Cardiac muscle cell (in vitro differentiated cells and primary cell): ENCODE results near the gene ARFGAP1. TPM values are rescaled to one million over a fixed set of nuclear protein-coding genes. Genes with fewer than 3 reads are reported as not detected.

Experiments used
- DNase-seq, 2 donors: peaks; one replicate each; pipeline versions ENCODE4 v3.0.0 to v3.0.0-alpha.2; 2010 to 2017; ENCODE audit warnings: low read depth in 1 of 2, low spot score in 1 of 2
- H3K27ac ChIP-seq: fragments of 200-600 bp; sonication (generic); 2 replicates; pipeline ENCODE4 v1.5.1; 2016
- H3K27me3 ChIP-seq: fragments of 200-600 bp; sonication (generic); 2 replicates; pipeline ENCODE4 v1.6.0; 2016; ENCODE audit warnings: control low read depth
- H3K36me3 ChIP-seq: fragments of 200-600 bp; sonication (generic); 2 replicates; pipeline ENCODE4 v1.5.1; 2016; ENCODE audit warnings: control low read depth
- H3K4me1 ChIP-seq: fragments of 200-600 bp; sonication (generic); 2 replicates; pipeline ENCODE4 v1.8.1; 2017; ENCODE audit warnings: low read depth, mild to moderate bottlenecking, mixed run types
- H3K4me3 ChIP-seq: fragments of 200-600 bp; sonication (generic); 2 replicates; pipeline ENCODE4 v1.5.1; 2016; ENCODE audit warnings: mild to moderate bottlenecking
- H3K9me3 ChIP-seq: fragments of 200-600 bp; sonication (generic); 2 replicates; pipeline ENCODE4 v1.5.1; 2017; ENCODE audit warnings: low read depth, mild to moderate bottlenecking, control low read depth
- CTCF ChIP-seq: IDR thresholded peaks from 2 replicates; pipeline ENCODE4 v1.5.1; 2012; ENCODE audit warnings: low read depth, mild to moderate bottlenecking, low read length
- polyA plus RNA-seq: library from polyadenylated mRNA; unstranded; fragments of >200 nt; fragmentation: Nextera tagmentation; extraction: Ambion mirVana; gene quantifications from 2 replicates; pipeline ENCODE4 v1.2.1, GENCODE V29; 2016
- total RNA-seq: library from RNA; depleted of rRNA; stranded (reverse); fragments of >200 nt; gene quantifications from 2 replicates; pipeline ENCODE4 v1.2.3, GENCODE V29; 2016

The ARFGAP1 gene
- total and polyA plus RNA-seq, 2 experiments from 2014 or later: 85.3 to 96.5 TPM

GRCh38 chr20:63295018-63295417 is 22.4 kb downstream of the ARFGAP1 start:
- H3K36me3 ChIP-seq: no peaks in the 10 kb centered on the region
- no peak for TF ChIP-seq CTCF
- no peaks in the 10 kb centered on the region for H3K9me3 ChIP-seq
- H3K27me3 ChIP-seq: peaks cover 46% of the 10 kb centered on the region
- H3K4me3 ChIP-seq: no peak overlapping the region
- DNase-seq: no peak
- H3K4me1 ChIP-seq: no peaks in the 10 kb centered on the region
- no peak overlapping the region for H3K27ac ChIP-seq

GRCh38 chr20:63295422-63295821 is 22.8 kb downstream of the ARFGAP1 start:
- Histone ChIP-seq H3K4me3 (no peak overlapping the region), H3K27me3 (peaks cover 49% of the 10 kb centered on the region), H3K9me3 (no peaks in the 10 kb centered on the region), H3K27ac (no peak overlapping the region), H3K4me1 (no peaks in the 10 kb centered on the region), H3K36me3 (no peaks in the 10 kb centered on the region)
- TF ChIP-seq CTCF: no peak
- no peak for DNase-seq

- Histone ChIP-seq H3K9me3 (no peaks in the 10 kb centered on the region), H3K36me3 (no peaks in the 10 kb centered on the region), H3K27me3 (peaks cover 51% of the 10 kb centered on the region), H3K4me3 (no peak overlapping the region), H3K27ac (no peak overlapping the region), H3K4me1 (no peaks in the 10 kb centered on the region)
- no peak for DNase-seq
- no peak for TF ChIP-seq CTCF
These were observed 23.2 kb downstream of the ARFGAP1 start for GRCh38 chr20:63295846-63296245.

- Histone ChIP-seq H3K36me3 (no peaks in the 10 kb centered on the region), H3K27me3 (peaks cover 57% of the 10 kb centered on the region), H3K4me3 (no peak overlapping the region), H3K4me1 (no peaks in the 10 kb centered on the region), H3K9me3 (no peaks in the 10 kb centered on the region), H3K27ac (no peak overlapping the region)
- DNase-seq: no peak
- no peak for TF ChIP-seq CTCF
These were observed 24.1 kb downstream of the ARFGAP1 start for GRCh38 chr20:63296531-63297299.

GRCh38 chr20:63297371-63297781 is 24.8 kb downstream of the ARFGAP1 start:
- Histone ChIP-seq H3K9me3 (no peaks in the 10 kb centered on the region), H3K36me3 (no peaks in the 10 kb centered on the region), H3K27ac (no peak overlapping the region), H3K4me3 (no peak overlapping the region), H3K27me3 (peaks cover 61% of the 10 kb centered on the region), H3K4me1 (no peaks in the 10 kb centered on the region)
- no peak for TF ChIP-seq CTCF
- no peak for DNase-seq
